HFFc6 (cell line): ENCODE results near the gene OSBP. TPM values are rescaled to one million over a fixed set of nuclear protein-coding genes. Genes with fewer than 3 reads are reported as not detected.
A peak's percentile ranks its signal among the peaks of the same experiment; 100 is the strongest.

ENCODE experiments used
- DNase-seq: peaks from one replicate; pipeline ENCODE4 v3.0.0-alpha.2; 2018
- H3K27ac Mint-ChIP-seq: 2 replicates; pipeline ENCODE4 v1.8.0; 2020; ENCODE audit warnings: mild to moderate bottlenecking, mixed read lengths
- H3K27me3 Mint-ChIP-seq: 2 replicates; pipeline ENCODE4 v1.8.0; 2021; ENCODE audit warnings: mild to moderate bottlenecking, moderate library complexity, mixed read lengths; ENCODE audit not compliant: insufficient read depth
- H3K36me3 Mint-ChIP-seq: 2 replicates; pipeline ENCODE4 v1.8.0; 2021; ENCODE audit warnings: low read depth, mixed read lengths
- H3K4me1 Mint-ChIP-seq: 2 replicates; pipeline ENCODE4 v1.8.0; 2020; ENCODE audit warnings: low read depth, mixed read lengths
- H3K4me3 Mint-ChIP-seq: 2 replicates; pipeline ENCODE4 v1.8.0; 2020; ENCODE audit warnings: mild to moderate bottlenecking, moderate library complexity, mixed read lengths
- H3K9me3 Mint-ChIP-seq: 2 replicates; pipeline ENCODE4 v1.8.0; 2020; ENCODE audit warnings: mild to moderate bottlenecking, mixed read lengths
- total RNA-seq, 6 experiments: library from RNA; stranded (reverse); fragmentation: NEBNext Ultra II Directional; extraction: Animal tissue kit (Norgen Biotek cat#: 25700); gene quantifications; 2 replicates in 1 of 6; 3 replicates in 5 of 6; pipeline ENCODE4 v1.2.3, GENCODE V29; 2021
- TF ChIP-seq, protein P1 (sequence below): fragments of 200-600 bp; sonication (generic); IDR thresholded peaks from 2 replicates; pipeline ENCODE4 v1.5.0; 2021; ENCODE audit warnings: antibody characterized with exemption, mild to moderate bottlenecking

The OSBP gene
- total RNA-seq, 6 experiments from 2014 or later, result 39.0 to 45.6 (median 42.9) TPM

GRCh38 chr11:59560702-59561473 lies 54.7 kb downstream of the OSBP start:
- TF ChIP-seq, protein P1, sequence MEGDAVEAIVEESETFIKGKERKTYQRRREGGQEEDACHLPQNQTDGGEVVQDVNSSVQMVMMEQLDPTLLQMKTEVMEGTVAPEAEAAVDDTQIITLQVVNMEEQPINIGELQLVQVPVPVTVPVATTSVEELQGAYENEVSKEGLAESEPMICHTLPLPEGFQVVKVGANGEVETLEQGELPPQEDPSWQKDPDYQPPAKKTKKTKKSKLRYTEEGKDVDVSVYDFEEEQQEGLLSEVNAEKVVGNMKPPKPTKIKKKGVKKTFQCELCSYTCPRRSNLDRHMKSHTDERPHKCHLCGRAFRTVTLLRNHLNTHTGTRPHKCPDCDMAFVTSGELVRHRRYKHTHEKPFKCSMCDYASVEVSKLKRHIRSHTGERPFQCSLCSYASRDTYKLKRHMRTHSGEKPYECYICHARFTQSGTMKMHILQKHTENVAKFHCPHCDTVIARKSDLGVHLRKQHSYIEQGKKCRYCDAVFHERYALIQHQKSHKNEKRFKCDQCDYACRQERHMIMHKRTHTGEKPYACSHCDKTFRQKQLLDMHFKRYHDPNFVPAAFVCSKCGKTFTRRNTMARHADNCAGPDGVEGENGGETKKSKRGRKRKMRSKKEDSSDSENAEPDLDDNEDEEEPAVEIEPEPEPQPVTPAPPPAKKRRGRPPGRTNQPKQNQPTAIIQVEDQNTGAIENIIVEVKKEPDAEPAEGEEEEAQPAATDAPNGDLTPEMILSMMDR, result no peak
- Mint-ChIP-seq H3K4me1 (peaks cover 51% of the 10 kb centered on the region), H3K4me3 (peak overlapping the region; percentile 86), H3K36me3 (no peaks in the 10 kb centered on the region), H3K27ac (peak overlapping the region; percentile 90), H3K9me3 (peaks cover 3% of the 10 kb centered on the region; the same call in 1 of the 2 replicates), H3K27me3 (peaks cover 12% of the 10 kb centered on the region)
- DNase-seq, result peak; percentile 68

DNA sequence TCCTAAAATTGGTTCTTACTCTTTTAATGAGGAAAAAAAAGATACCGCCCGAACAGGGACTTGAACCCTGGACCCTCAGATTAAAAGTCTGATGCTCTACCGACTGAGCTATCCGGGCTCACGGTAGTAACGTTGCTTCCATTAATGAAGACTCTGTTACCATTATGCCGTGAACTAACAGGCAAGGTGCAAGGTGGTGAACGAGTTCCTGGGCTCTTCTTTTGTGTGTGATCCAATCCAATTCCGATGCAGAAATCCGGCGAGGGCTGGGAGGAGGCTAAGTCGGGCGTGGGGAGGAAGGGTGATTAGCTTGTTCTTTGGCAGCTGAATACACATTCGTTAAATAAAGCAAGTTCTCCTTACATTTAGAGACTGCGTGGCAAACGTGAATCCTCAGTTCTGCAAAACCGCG lies 55.3 kb downstream of the OSBP start:
- peak overlapping the region; percentile 86 for H3K4me3 Mint-ChIP-seq
- TF ChIP-seq, protein P1, result no peak
- H3K4me1 Mint-ChIP-seq, result peaks cover 53% of the 10 kb centered on the region
- peaks cover 9% of the 10 kb centered on the region for H3K27me3 Mint-ChIP-seq
- peak overlapping the region; percentile 90 for H3K27ac Mint-ChIP-seq
- peaks cover 3% of the 10 kb centered on the region; the same call in 1 of the 2 replicates for H3K9me3 Mint-ChIP-seq
- peak; percentile 55 for DNase-seq
- no peaks in the 10 kb centered on the region for H3K36me3 Mint-ChIP-seq

GRCh38 chr11:59559886-59560285 lies 55.7 kb downstream of the OSBP start:
- peaks cover 3% of the 10 kb centered on the region; the same call in 1 of the 2 replicates for H3K9me3 Mint-ChIP-seq
- no peak overlapping the region for H3K27ac Mint-ChIP-seq
- H3K36me3 Mint-ChIP-seq, result no peaks in the 10 kb centered on the region
- no peak for DNase-seq
- TF ChIP-seq, protein P1, result no peak
- H3K4me3 Mint-ChIP-seq, result peak overlapping the region; percentile 86
- H3K27me3 Mint-ChIP-seq, result peaks cover 9% of the 10 kb centered on the region
- peaks cover 54% of the 10 kb centered on the region for H3K4me1 Mint-ChIP-seq

DNA sequence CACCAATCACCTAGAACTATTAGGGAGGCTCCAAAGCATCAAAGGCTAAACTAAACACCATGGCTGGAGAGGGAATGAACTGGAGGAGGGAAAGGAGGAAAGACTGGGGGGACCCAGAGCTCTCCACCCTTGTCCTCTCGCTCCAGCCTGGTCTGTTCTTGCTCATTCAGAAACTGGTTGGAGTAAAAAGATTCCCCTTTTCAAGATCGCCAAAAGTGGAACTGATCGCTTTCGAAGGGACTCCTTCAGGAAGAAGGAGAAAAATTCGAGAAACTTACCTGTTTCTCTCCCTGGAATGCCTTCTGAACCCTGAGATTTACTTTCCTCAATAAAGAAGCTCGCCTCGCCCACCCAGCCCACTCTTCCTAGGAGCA lies 57.3 kb downstream of the OSBP start:
- Mint-ChIP-seq H3K4me1 (peaks cover 54% of the 10 kb centered on the region), H3K4me3 (peak overlapping the region; percentile 93), H3K27me3 (peaks cover 9% of the 10 kb centered on the region), H3K36me3 (no peaks in the 10 kb centered on the region), H3K27ac (peak overlapping the region; percentile 82), H3K9me3 (peaks cover 3% of the 10 kb centered on the region; the same call in 1 of the 2 replicates)
- TF ChIP-seq, protein P1, result no peak
- DNase-seq, result no peak

DNA sequence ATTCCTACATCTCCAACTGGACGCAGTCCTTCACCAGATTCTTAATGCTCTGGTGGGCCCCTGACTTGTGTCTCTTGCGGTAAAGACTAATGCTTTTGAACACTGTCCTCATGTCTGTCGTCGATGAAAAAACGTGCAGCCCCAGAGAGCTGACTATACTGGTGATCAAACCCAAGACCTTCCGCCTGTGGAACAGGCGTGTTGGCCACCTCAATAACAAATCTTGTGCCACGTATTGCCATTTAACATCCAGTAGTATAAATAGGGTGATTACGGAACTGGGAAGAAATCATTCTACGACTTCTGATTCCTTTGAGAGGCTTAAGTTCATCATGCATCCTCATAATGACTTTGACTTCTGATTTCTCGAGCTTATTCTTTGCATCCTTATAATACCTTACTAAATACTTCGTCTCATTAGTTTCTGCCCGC lies 58.6 kb downstream of the OSBP start:
- no peak for DNase-seq
- H3K9me3 Mint-ChIP-seq, result peaks cover 3% of the 10 kb centered on the region; the same call in 1 of the 2 replicates
- peak overlapping the region; percentile 93 for H3K4me3 Mint-ChIP-seq
- H3K27me3 Mint-ChIP-seq, result peaks cover 9% of the 10 kb centered on the region
- TF ChIP-seq, protein P1, result no peak
- H3K4me1 Mint-ChIP-seq, result peaks cover 52% of the 10 kb centered on the region
- H3K27ac Mint-ChIP-seq, result peak overlapping the region; percentile 87
- H3K36me3 Mint-ChIP-seq, result no peaks in the 10 kb centered on the region
